Epithelial cell of esophagus (primary cell): ENCODE data around the gene SPOCK1.
A peak's percentile ranks its signal among the peaks of the same experiment; 100 is the strongest.

ENCODE experiments used
- DNase-seq: peaks from one replicate; pipeline ENCODE4 v3.0.0; 2010; ENCODE audit warnings: low read depth
- H3K4me3 ChIP-seq: 2 replicates; pipeline ENCODE4 v1.5.1; 2011; ENCODE audit warnings: mild to moderate bottlenecking, low read length, control low read depth
- TF ChIP-seq, protein P1 (sequence below): IDR thresholded peaks from 2 replicates; pipeline ENCODE4 v1.5.1; 2011; ENCODE audit warnings: low read depth, mild to moderate bottlenecking, low read length, control low read depth, inconsistent platforms; ENCODE audit not compliant: insufficient read depth; ENCODE audit errors: missing control alignments

SPOCK1 gene

DNA sequence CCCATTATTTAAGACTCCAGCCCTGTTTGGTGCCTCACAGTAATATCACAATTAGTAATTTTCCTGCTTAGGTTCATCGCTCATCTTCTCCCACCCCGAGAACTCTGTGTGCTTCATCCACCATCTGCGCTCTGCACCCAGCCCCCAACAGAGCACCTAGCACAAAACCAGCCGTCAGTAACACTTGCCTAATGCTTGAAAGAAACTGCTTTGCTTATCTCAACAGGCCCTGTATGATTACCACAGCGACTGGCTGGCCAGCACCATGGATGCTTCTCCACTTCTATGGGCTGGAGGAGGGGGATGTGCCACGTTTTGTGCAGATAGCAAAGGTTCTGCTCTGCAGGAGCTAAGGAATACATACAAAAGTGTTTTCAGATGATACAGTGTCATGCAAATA is 166.8 kb downstream of the SPOCK1 start:
- no peak overlapping the region for H3K4me3 ChIP-seq
- TF ChIP-seq, protein P1, sequence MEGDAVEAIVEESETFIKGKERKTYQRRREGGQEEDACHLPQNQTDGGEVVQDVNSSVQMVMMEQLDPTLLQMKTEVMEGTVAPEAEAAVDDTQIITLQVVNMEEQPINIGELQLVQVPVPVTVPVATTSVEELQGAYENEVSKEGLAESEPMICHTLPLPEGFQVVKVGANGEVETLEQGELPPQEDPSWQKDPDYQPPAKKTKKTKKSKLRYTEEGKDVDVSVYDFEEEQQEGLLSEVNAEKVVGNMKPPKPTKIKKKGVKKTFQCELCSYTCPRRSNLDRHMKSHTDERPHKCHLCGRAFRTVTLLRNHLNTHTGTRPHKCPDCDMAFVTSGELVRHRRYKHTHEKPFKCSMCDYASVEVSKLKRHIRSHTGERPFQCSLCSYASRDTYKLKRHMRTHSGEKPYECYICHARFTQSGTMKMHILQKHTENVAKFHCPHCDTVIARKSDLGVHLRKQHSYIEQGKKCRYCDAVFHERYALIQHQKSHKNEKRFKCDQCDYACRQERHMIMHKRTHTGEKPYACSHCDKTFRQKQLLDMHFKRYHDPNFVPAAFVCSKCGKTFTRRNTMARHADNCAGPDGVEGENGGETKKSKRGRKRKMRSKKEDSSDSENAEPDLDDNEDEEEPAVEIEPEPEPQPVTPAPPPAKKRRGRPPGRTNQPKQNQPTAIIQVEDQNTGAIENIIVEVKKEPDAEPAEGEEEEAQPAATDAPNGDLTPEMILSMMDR, result no peak
- DNase-seq, result no peak

DNA sequence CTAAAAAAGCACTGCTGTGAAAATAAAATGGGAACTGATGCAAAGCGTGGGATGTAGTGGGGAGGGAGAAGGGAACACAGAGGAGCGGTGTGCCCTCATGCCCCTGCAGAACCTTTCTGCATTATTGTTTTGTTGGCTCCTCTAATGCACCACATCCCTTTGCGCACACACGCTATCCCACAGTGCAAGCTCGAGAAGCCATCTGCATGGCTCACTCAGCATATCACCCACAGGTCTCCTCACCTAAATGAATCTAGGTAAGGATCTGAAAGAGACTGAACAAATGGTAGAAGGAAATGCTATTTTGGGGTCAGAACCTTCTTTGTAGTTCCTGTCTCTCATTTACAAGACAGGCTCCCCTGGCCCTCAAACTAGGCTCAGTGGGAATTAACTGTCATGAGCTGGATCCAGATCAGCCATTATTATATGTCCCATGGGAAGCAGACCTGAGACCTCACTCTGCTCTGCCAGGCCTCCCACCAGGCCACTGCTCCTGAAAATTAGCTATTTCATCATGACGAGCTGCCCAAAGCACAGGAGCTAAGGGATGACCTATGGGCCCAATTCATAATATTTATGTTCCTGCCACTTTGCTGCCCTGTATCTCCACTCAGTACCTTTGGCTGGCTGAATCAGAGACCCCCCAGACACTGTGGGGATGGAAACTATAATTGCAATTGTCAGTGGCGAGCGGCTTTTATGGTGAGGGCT is 169.4 kb downstream of the SPOCK1 start:
- TF ChIP-seq, protein P1, result no peak
- H3K4me3 ChIP-seq, result no peak overlapping the region
- DNase-seq, result no peak

DNA sequence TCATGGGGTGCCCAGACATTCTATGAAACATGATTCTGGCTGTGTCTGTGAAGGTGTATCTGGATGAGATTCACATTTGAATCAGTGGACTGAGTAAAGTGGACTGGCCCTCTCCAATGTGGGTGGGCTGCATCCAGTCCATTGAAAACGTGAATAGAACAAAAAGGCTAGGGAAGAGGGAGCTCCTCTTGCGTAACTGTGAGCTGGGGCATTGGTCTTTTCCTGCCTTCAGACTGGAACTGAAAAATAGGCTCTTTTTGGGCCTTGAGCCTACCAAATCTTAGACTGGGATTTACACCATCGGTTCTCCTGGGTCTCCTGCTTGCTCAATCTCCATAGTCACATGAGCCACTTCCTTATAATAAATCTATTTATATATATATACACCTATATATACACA is 170.1 kb downstream of the SPOCK1 start:
- TF ChIP-seq, protein P1, result no peak
- no peak for DNase-seq
- no peak overlapping the region for H3K4me3 ChIP-seq

DNA sequence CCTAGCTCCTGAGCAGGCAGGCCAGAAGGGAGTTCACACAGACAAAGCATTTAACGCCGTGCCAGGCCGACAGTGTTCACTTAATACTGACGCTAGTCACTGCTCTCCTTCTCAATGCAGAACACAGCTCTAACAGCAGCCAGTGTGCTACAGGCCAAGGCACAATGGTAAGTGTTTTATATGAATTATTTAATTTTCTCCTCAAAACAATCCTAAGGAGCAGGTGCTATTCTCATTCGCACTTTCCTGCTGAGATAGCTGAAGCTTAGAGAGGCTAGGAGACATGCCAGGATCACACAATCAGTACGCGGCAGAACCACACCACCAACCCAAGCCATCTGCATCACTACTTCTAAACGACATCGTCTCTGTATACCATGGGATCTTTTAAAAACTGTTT is 170.7 kb downstream of the SPOCK1 start:
- no peak overlapping the region for H3K4me3 ChIP-seq
- TF ChIP-seq, protein P1, result no peak
- no peak for DNase-seq

DNA sequence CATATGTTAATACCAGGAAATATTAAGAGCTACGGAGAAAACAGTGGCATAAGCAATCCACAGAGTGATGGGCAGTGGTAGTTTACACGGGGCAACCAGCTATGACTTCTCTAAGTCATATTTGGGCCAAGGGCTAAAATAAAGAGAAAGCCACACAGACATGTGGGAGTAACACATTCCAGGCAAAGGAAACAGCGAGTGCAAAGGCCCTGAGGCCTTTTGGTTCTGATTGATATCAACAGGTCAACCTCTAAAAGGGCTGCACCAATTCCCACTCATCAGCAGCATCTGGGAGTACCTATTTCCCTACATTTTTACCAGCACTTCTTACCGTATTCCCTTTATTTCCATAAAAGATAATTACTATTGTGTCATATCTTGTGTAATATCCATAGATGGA is 173.4 kb downstream of the SPOCK1 start:
- TF ChIP-seq, protein P1, result no peak
- no peak for DNase-seq
- H3K4me3 ChIP-seq, result no peak overlapping the region

DNA sequence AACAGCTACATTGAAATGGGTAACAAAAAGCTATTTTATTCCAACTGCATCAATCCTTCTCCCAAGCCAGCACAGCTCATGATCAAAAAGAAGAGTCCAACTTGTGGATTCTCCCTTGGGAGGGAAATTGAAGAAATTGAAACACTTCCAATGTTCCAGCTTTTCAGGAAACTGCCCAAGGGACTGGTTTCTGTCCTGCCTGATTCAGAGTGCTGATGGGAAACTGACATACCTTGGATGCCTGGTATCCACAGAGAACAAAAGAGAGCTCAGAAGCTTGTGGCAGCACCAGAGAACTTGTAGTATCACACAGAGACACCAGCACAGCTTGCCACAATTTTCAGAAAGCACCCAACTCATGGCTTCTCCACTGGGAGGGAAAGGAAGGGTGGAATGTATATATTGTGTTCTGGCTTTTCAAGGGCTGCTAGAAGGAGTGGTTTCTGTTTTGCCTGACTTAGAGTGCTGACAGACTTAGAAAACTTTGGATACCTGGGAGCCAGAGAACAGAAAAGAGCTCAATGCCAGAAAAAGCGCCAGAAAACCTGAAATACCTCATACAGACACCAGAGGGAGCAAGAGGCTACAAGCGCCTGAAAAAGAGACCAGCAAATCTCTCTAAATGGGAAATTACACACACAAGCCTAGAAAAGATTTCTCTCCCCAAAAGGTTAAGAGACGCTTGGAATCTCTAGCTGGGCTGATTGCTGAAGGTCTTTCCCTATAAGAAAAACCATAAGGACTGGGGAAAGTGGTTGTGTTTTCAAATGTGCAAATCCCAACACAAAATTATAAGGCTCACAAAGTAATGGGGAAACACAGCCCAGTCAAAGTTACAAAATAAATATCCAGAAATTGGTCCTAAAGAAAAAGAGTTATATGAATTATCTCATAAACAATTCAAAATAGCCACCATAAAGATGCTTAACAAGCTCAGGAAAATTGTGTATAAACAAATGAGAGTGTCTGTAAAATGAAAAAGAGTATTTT is 178.8 kb downstream of the SPOCK1 start:
- DNase-seq, result peak; percentile 65
- TF ChIP-seq, protein P1, result peak; percentile 92
- H3K4me3 ChIP-seq, result no peak overlapping the region
